HG03571 (cell line): Measurements from ENCODE around the gene DAPK3.

ENCODE experiments used
- ATAC-seq: cut with Tn5 transposase; IDR thresholded peaks from one replicate; pipeline ENCODE4 v1.9.1; 2021; ENCODE audit not compliant: unreplicated experiment

Gene DAPK3

GRCh38 chr19:3919793-3920192 lies 51.1 kb downstream of the DAPK3 start:
- no peak for ATAC-seq

GRCh38 chr19:3916033-3916432 lies 54.9 kb downstream of the DAPK3 start:
- no peak for ATAC-seq

GRCh38 chr19:3914199-3914598 lies 56.7 kb downstream of the DAPK3 start:
- no peak for ATAC-seq

GRCh38 chr19:3910105-3910504 lies 60.8 kb downstream of the DAPK3 start:
- ATAC-seq: no peak
